Measurements from ENCODE around the gene KREMEN1. TPM values are rescaled to one million over a fixed set of nuclear protein-coding genes. Genes with fewer than 3 reads are reported as not detected.

Gene KREMEN1
- total and polyA plus RNA-seq, 2 donors (not counting 1 experiment from before 2014, with no cell fraction given): 0.01 TPM; not detected in 1

GRCh38 chr22:29211066-29211465 lies 138.2 kb downstream of the KREMEN1 start:
- no peaks in the 10 kb centered on the region for H4K20me1 ChIP-seq (ENCODE audit: control insufficient read depth, insufficient read depth, low read length, poor library complexity, severe bottlenecking)
- intact Hi-C loops (cut with micrococcal nuclease): no loop called here
- no peak overlapping the region for H3K4me3 ChIP-seq (ENCODE audit: control extremely low read depth in 1 of 5, extremely low read depth in 1 of 5, insufficient read depth in 1 of 5, low read depth in 2 of 5, low read length in 4 of 5)
- no peak for DNase-seq
- ChIA-PET POLR2A (no interaction called here), CTCF (interaction anchor here (1.4 kb wide), 1 partner anchor 8 kb away, joined by 3 read pairs; no protein-coding TSS in a partner anchor)
- no peak overlapping the region for H2AFZ ChIP-seq (ENCODE audit: insufficient read depth, low read depth, low read length, poor library complexity, severe bottlenecking)
- no peaks in the 10 kb centered on the region for H3K79me2 ChIP-seq (ENCODE audit: control insufficient read depth, insufficient read depth, low read length)
- 84% methylated on average over 11 of the region's 11 CpGs for WGBS (ENCODE audit: insufficient coverage)
- no peak overlapping the region for H3K27ac ChIP-seq (ENCODE audit: low read length in 2 of 2)
- H3K9me3 ChIP-seq (ENCODE audit: control extremely low read depth in 1 of 3, control insufficient read depth in 2 of 3, insufficient read depth in 1 of 3, low read length in 2 of 3): peaks cover 0 to 2% (median 0%) of the 10 kb centered on the region in 3 donors
- TF ChIP-seq CTCF (IDR thresholded peaks at IDR 0.05) (no peak), EZH2 (IDR thresholded peaks at IDR 0.05; ENCODE audit: borderline replicate concordance, insufficient read depth, low read depth, low read length, poor library complexity, severe bottlenecking) (no peak)
- no peak overlapping the region for H3K9ac ChIP-seq (ENCODE audit: low read length)
- H3K36me3 ChIP-seq (replicated peaks in 1 of 2; ENCODE audit: control extremely low read depth in 1 of 2, control insufficient read depth in 1 of 2, extremely low read depth in 1 of 2, insufficient read depth in 2 of 2, low read length in 1 of 2): no peaks in the 10 kb centered on the region
- H3K4me1 ChIP-seq (ENCODE audit: control insufficient read depth in 2 of 2, insufficient read depth in 2 of 2, low read length in 2 of 2): peaks cover 21% of the 10 kb centered on the region in 2 donors
- Mint-ChIP-seq H3K9me3 (ENCODE audit: insufficient read depth) (no peaks in the 10 kb centered on the region), H3K4me1 (peaks cover 19% of the 10 kb centered on the region), H3K4me3 (no peak overlapping the region), H3K27ac (no peak overlapping the region), H3K27me3 (peaks cover 53% of the 10 kb centered on the region)
- no peak overlapping the region for H3K4me2 ChIP-seq (replicated peaks; ENCODE audit: low read depth, low read length, poor library complexity, severe bottlenecking)
- H3K27me3 ChIP-seq (replicated peaks in 1 of 4; ENCODE audit: control extremely low read depth in 1 of 4, control insufficient read depth in 3 of 4, insufficient read depth in 4 of 4, low read length in 3 of 4): peaks cover 0 to 68% (median 9%) of the 10 kb centered on the region in 4 experiments
- ATAC-seq (ENCODE audit: low read depth): no peak

GRCh38 chr22:29211466-29211865 lies 138.6 kb downstream of the KREMEN1 start:
- ATAC-seq (ENCODE audit: low read depth) (no peak), DNase-seq (no peak)
- intact Hi-C loops (cut with micrococcal nuclease): no loop called here
- no peak overlapping the region for H3K4me3 ChIP-seq (ENCODE audit: control extremely low read depth in 1 of 5, extremely low read depth in 1 of 5, insufficient read depth in 1 of 5, low read depth in 2 of 5, low read length in 4 of 5)
- no peak for TF ChIP-seq EZH2 (IDR thresholded peaks at IDR 0.05; ENCODE audit: borderline replicate concordance, insufficient read depth, low read depth, low read length, poor library complexity, severe bottlenecking)
- TF ChIP-seq CTCF (IDR thresholded peaks at IDR 0.05): no peak
- H3K4me1 ChIP-seq (ENCODE audit: control insufficient read depth in 2 of 2, insufficient read depth in 2 of 2, low read length in 2 of 2): peaks cover 17% of the 10 kb centered on the region in 2 donors
- peaks cover 50% of the 10 kb centered on the region for H3K27me3 Mint-ChIP-seq
- no peaks in the 10 kb centered on the region for H3K36me3 ChIP-seq (replicated peaks in 1 of 2; ENCODE audit: control extremely low read depth in 1 of 2, control insufficient read depth in 1 of 2, extremely low read depth in 1 of 2, insufficient read depth in 2 of 2, low read length in 1 of 2)
- WGBS (ENCODE audit: insufficient coverage): 93% methylated on average over 8 of the region's 9 CpGs
- no peaks in the 10 kb centered on the region for H4K20me1 ChIP-seq (ENCODE audit: control insufficient read depth, insufficient read depth, low read length, poor library complexity, severe bottlenecking)
- H3K27ac Mint-ChIP-seq: no peak overlapping the region
- ChIA-PET POLR2A (no interaction called here), CTCF (interaction anchor here (1.4 kb wide), 1 partner anchor 8 kb away, joined by 3 read pairs; no protein-coding TSS in a partner anchor)
- H3K4me3 Mint-ChIP-seq: no peak overlapping the region
- peaks cover 0 to 64% (median 7%) of the 10 kb centered on the region in 4 experiments for H3K27me3 ChIP-seq (replicated peaks in 1 of 4; ENCODE audit: control extremely low read depth in 1 of 4, control insufficient read depth in 3 of 4, insufficient read depth in 4 of 4, low read length in 3 of 4)
- H3K27ac ChIP-seq (ENCODE audit: low read length in 2 of 2): no peak overlapping the region
- H3K9me3 Mint-ChIP-seq (ENCODE audit: insufficient read depth): no peaks in the 10 kb centered on the region
- no peaks in the 10 kb centered on the region for H3K79me2 ChIP-seq (ENCODE audit: control insufficient read depth, insufficient read depth, low read length)
- peaks cover 16% of the 10 kb centered on the region for H3K4me1 Mint-ChIP-seq
- no peaks in the 10 kb centered on the region for H3K9me3 ChIP-seq (ENCODE audit: control extremely low read depth in 1 of 3, control insufficient read depth in 2 of 3, insufficient read depth in 1 of 3, low read length in 2 of 3)
- no peak overlapping the region for H3K9ac ChIP-seq (ENCODE audit: low read length)
- no peak overlapping the region for H3K4me2 ChIP-seq (replicated peaks; ENCODE audit: low read depth, low read length, poor library complexity, severe bottlenecking)
- H2AFZ ChIP-seq (ENCODE audit: insufficient read depth, low read depth, low read length, poor library complexity, severe bottlenecking): no peak overlapping the region
